ENCODE measurements around the gene TJAP1. TPM values are rescaled to one million over a fixed set of nuclear protein-coding genes. Genes with fewer than 3 reads are reported as not detected.

The TJAP1 gene
- total and polyA plus RNA-seq, 5 donors from 2014 or later = 5.5 to 36.3 (median 7.3) TPM

DNA sequence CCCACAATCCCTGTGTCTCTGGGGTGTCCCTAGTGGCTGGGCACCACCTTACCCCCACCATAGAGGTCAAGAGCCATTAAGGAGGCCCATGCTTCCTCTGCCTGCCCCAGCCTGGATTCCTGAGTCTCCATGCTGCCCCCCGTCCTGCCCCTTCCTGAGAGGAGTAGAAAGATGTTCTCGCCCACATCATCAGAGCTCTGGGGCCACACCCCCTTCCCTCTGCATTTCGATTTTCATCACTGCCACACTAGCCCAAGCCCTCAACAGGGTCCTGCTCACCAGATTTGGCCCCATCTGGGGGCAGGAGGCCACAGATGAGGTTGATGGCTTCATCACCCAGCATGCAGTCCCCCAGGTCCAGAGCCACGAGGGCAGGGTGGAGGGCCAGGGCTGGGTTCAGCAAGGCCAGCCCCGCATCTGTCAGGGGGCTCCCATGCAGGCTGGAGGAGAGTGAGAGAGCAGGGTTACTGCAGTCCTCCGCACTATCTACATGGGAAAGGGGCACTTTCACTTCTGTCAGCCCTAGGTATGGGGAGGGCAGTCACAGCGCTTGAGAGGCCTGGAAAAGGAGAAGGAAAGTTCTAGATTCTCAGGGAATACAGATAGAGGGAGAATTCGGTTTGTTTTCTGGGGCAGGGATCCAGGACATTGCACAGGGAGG, 31.2 kb downstream of the TJAP1 start:
- H3K4me1 Mint-ChIP-seq = peaks cover 5 to 36% (median 13%) of the 10 kb centered on the region in 4 donors
- peaks cover 20% of the 10 kb centered on the region for H3K27me3 Mint-ChIP-seq
- no peaks in the 10 kb centered on the region for H3K9me3 Mint-ChIP-seq
- H3K27ac Mint-ChIP-seq = peak overlapping the region in 1 of 3 donors; percentile 83
- DNase-seq (no peak), ATAC-seq (ENCODE audit: low read depth in 2 of 2) (no peak)
- Histone ChIP-seq H3K36me3 (ENCODE audit: control insufficient read depth, insufficient read depth, low read length) (peaks cover 39% of the 10 kb centered on the region), H3K27ac (ENCODE audit: insufficient read depth, low read length, poor library complexity, severe bottlenecking) (no peak overlapping the region), H3K27me3 (ENCODE audit: control insufficient read depth, insufficient read depth, low read length) (no peaks in the 10 kb centered on the region), H3K4me3 (ENCODE audit: low read depth, low read length) (no peak overlapping the region), H3K4me1 (ENCODE audit: control insufficient read depth, insufficient read depth, low read length, poor library complexity, severe bottlenecking) (peaks cover 23% of the 10 kb centered on the region), H3K9me3 (ENCODE audit: control insufficient read depth in 2 of 2, low read length in 2 of 2) (no peaks in the 10 kb centered on the region)
- peak overlapping the region; percentile 80 to 97 (median 83) for H3K4me3 Mint-ChIP-seq
- H3K36me3 Mint-ChIP-seq = peaks cover 24% of the 10 kb centered on the region

DNA sequence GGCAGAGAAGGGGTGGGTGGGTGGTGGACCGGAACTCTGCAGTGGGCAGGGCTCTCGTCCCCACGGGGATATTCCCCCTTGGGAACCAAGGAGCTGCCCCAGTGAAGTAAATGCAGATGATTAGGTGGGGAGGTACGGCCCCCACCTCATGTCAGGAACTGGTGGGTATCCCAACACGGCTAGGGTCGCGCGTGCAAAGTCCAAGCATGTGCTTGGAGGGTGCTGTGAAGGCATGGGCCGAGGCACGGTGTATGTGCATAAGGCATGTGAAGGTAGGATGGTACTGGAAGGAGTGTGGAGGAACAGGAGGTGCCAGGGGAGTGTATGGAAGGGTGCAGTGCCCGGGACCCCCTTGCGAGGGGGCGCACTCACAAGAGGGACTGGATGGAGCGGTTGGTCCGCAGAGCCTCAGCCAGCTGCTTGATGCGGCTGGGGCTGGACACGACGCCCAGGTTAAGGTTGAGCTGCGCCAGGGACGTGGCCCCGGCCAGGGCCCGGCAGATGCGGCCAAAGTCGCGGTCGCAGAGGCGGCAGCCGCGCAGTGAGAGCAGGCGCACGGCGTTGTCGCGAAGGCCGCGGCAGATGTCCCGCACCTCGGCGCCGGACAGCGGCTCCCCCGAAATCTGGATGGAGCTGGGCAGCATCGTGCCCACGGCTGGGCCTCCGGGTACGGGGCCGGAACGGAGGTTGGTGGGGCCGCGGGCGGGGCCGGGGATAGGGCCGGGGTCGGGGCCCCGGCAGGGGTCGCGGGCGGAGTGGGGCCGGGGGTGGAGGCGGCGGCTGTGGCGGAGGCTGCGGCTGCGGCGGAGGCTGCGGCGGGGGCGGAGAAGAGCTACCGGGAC, 32.0 kb downstream of the TJAP1 start:
- Mint-ChIP-seq H3K4me1 (peaks cover 5 to 38% (median 16%) of the 10 kb centered on the region in 4 donors), H3K4me3 (peak overlapping the region; percentile 83 to 97 (median 92)), H3K9me3 (no peaks in the 10 kb centered on the region), H3K27me3 (peaks cover 20% of the 10 kb centered on the region), H3K36me3 (peaks cover 23% of the 10 kb centered on the region), H3K27ac (peak overlapping the region in 2 of 3 donors; percentile 81 to 83)
- no peaks in the 10 kb centered on the region for H3K9me3 ChIP-seq (ENCODE audit: control insufficient read depth in 2 of 2, low read length in 2 of 2)
- ATAC-seq (ENCODE audit: low read depth in 2 of 2) = no peak
- peaks cover 40% of the 10 kb centered on the region for H3K36me3 ChIP-seq (ENCODE audit: control insufficient read depth, insufficient read depth, low read length)
- H3K27ac ChIP-seq (ENCODE audit: insufficient read depth, low read length, poor library complexity, severe bottlenecking) = no peak overlapping the region
- DNase-seq = no peak
- H3K4me1 ChIP-seq (ENCODE audit: control insufficient read depth, insufficient read depth, low read length, poor library complexity, severe bottlenecking) = peaks cover 26% of the 10 kb centered on the region
- no peak overlapping the region for H3K4me3 ChIP-seq (ENCODE audit: low read depth, low read length)
- no peaks in the 10 kb centered on the region for H3K27me3 ChIP-seq (ENCODE audit: control insufficient read depth, insufficient read depth, low read length)

DNA sequence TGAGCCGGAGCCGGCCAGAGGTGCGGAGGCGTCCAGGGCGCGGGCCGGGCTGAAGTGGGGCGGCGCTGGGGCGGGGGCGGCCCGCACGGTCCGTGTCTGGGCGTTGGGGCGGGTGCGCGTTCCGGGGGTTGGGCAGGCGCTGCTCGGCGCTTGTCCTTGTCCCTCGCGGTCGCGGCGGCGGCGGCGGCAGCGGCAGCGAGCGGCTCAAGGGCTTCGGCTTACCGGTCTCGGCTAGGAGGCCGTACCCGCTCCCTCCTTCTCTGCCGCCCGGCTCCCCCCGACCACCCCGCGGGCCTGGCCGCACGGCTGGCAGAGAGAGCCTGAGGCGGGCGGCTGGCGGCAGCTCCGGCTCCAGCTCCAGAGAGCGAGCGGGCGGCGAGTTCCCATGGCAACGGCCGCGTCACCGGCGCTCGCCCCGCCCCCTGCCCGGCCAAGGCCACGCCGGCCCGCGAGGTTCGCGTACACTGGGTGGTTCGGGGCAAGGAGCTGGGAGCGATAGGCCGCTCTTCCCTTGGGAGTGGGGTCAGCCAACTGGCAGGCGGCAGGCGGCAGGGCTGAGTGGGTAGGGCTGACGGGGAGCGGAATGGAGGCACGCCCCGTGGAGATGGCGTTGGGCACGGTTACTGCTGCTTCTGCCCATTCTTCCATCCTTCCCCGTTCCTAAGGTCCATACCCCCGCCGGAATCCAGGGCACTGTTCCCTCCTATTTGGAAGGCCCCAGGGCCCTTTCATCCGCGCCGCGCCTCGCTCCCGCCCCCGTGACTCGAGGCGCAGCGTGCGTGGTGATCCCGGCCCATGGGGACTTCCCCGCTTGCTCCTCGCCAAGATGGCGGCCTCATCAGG, 32.8 kb downstream of the TJAP1 start, which contains the start of gene LRRC73:
TSS of gene LRRC73 (minus strand) at position 363 of the 843 bp plus-strand sequence. CDS start 561 bp downstream, outside the sequence.
- Mint-ChIP-seq H3K9me3 (no peaks in the 10 kb centered on the region), H3K27ac (peak within 1 kb of the TSS in 2 of 3 donors; percentile 81 to 83), H3K4me3 (peak within 1 kb of the TSS; percentile 83 to 97 (median 92)), H3K36me3 (peaks cover 31% of the 10 kb centered on the region), H3K27me3 (peaks cover 20% of the 10 kb centered on the region), H3K4me1 (peaks cover 5 to 38% (median 21%) of the 10 kb centered on the region in 4 donors)
- no peaks in the 10 kb centered on the region for H3K27me3 ChIP-seq (ENCODE audit: control insufficient read depth, insufficient read depth, low read length)
- peaks cover 37% of the 10 kb centered on the region for H3K36me3 ChIP-seq (ENCODE audit: control insufficient read depth, insufficient read depth, low read length)
- DNase-seq (peak; percentile 70 to 78 (median 75)), ATAC-seq (ENCODE audit: low read depth in 2 of 2) (peak; percentile 67 to 69)
- H3K4me1 ChIP-seq (ENCODE audit: control insufficient read depth, insufficient read depth, low read length, poor library complexity, severe bottlenecking) = peaks cover 35% of the 10 kb centered on the region
- H3K4me3 ChIP-seq (ENCODE audit: low read depth, low read length) = no peak within 1 kb of the TSS
- no peaks in the 10 kb centered on the region for H3K9me3 ChIP-seq (ENCODE audit: control insufficient read depth in 2 of 2, low read length in 2 of 2)
- H3K27ac ChIP-seq (ENCODE audit: insufficient read depth, low read length, poor library complexity, severe bottlenecking) = peak within 1 kb of the TSS; percentile 23

DNA sequence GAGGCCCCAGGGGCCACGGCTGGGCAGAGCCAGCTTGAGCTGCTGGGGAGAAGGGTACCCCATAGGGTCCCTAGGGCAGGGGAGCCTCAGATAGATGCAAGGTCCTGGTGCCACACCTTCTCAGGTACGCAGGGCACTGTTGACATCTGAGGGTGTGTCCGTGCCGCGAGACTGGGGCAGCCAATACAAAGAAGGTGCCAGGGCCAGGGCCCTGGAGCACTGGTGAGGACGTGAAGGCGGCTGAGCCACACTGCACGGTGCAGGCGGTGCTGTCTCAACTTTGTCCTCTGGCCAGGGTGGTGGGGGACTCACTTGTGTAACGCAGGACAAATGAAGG, 33.4 kb downstream of the TJAP1 start:
- no peak overlapping the region for H3K27ac ChIP-seq (ENCODE audit: insufficient read depth, low read length, poor library complexity, severe bottlenecking)
- H3K9me3 Mint-ChIP-seq = no peaks in the 10 kb centered on the region
- DNase-seq (no peak), ATAC-seq (ENCODE audit: low read depth in 2 of 2) (no peak)
- H3K4me3 ChIP-seq (ENCODE audit: low read depth, low read length) = no peak overlapping the region
- peaks cover 5 to 38% (median 24%) of the 10 kb centered on the region in 4 donors for H3K4me1 Mint-ChIP-seq
- H3K9me3 ChIP-seq (ENCODE audit: control insufficient read depth in 2 of 2, low read length in 2 of 2) = no peaks in the 10 kb centered on the region
- H3K27ac Mint-ChIP-seq = no peak overlapping the region
- no peaks in the 10 kb centered on the region for H3K27me3 ChIP-seq (ENCODE audit: control insufficient read depth, insufficient read depth, low read length)
- peaks cover 20% of the 10 kb centered on the region for H3K27me3 Mint-ChIP-seq
- peaks cover 40% of the 10 kb centered on the region for H3K4me1 ChIP-seq (ENCODE audit: control insufficient read depth, insufficient read depth, low read length, poor library complexity, severe bottlenecking)
- peak overlapping the region; percentile 45 to 89 (median 76) for H3K4me3 Mint-ChIP-seq
- peaks cover 34% of the 10 kb centered on the region for H3K36me3 Mint-ChIP-seq
- H3K36me3 ChIP-seq (ENCODE audit: control insufficient read depth, insufficient read depth, low read length) = peaks cover 39% of the 10 kb centered on the region

DNA sequence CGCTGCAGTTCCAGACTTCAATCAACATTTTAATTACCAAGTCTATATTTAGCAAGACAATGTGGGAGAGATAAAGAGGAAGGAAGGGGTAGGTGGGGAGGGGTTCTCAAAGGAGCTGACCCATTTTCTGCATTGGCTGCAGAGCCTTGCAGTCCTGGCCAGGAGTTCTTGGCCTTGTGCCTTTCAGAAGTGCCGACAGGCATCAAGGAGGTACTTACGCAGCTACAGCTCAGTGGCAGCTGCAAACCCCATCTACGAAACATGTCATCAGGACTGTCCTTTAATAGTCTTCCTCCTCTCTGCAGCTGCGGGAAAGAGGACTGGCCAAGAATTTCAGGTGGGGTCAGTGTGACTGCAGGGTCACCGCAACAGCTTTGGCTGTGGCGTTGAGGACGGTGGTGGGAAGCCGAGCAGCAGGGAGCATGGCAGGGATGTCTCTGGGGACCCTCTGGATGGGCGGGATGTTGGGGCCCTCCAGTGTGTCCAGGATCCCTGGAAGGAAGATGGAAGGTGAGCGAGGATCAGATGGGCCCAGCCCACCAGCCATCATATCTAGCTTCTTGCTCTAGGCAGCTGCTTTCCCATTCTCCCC, 34.5 kb downstream of the TJAP1 start:
- no peaks in the 10 kb centered on the region for H3K27me3 ChIP-seq (ENCODE audit: control insufficient read depth, insufficient read depth, low read length)
- no peak overlapping the region for H3K27ac ChIP-seq (ENCODE audit: insufficient read depth, low read length, poor library complexity, severe bottlenecking)
- peaks cover 34% of the 10 kb centered on the region for H3K36me3 Mint-ChIP-seq
- H3K9me3 Mint-ChIP-seq = no peaks in the 10 kb centered on the region
- H3K27ac Mint-ChIP-seq = peak overlapping the region in 1 of 3 donors; percentile 55
- peaks cover 20% of the 10 kb centered on the region for H3K27me3 Mint-ChIP-seq
- peaks cover 49% of the 10 kb centered on the region for H3K4me1 ChIP-seq (ENCODE audit: control insufficient read depth, insufficient read depth, low read length, poor library complexity, severe bottlenecking)
- H3K4me3 ChIP-seq (ENCODE audit: low read depth, low read length) = no peak overlapping the region
- H3K4me1 Mint-ChIP-seq = peaks cover 9 to 34% (median 24%) of the 10 kb centered on the region in 4 donors
- peaks cover 39% of the 10 kb centered on the region for H3K36me3 ChIP-seq (ENCODE audit: control insufficient read depth, insufficient read depth, low read length)
- H3K9me3 ChIP-seq (ENCODE audit: control insufficient read depth in 2 of 2, low read length in 2 of 2) = no peaks in the 10 kb centered on the region
- ATAC-seq (ENCODE audit: low read depth in 2 of 2) (no peak), DNase-seq (no peak)
- peak overlapping the region; percentile 55 to 89 (median 64) for H3K4me3 Mint-ChIP-seq

DNA sequence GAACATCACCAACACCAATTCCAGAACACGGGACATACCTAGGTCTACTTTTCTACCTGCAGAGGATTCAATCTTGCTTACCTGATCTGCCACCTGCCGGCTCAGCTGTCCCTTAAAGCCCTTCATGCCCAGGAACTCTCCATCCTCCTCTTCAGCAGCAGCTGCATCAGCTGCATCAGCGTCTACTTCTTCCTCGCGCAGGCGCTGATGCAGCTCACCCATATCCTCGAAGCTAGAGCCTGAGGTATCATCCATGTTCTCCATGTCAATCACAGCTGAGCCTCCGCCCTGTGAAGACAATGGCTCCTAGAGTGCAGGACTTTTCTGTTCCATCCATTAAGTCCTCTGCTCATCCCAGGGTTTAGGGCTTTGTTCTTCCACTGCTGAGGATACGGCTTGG, 38.4 kb downstream of the TJAP1 start:
- Mint-ChIP-seq H3K4me3 (no peak overlapping the region), H3K9me3 (no peaks in the 10 kb centered on the region), H3K36me3 (peaks cover 39% of the 10 kb centered on the region), H3K27ac (no peak overlapping the region), H3K27me3 (no peaks in the 10 kb centered on the region), H3K4me1 (peaks cover 6 to 28% (median 14%) of the 10 kb centered on the region in 4 donors)
- peak overlapping the region; percentile 91 for H3K27ac ChIP-seq (ENCODE audit: insufficient read depth, low read length, poor library complexity, severe bottlenecking)
- peak overlapping the region; percentile 99 for H3K4me3 ChIP-seq (ENCODE audit: low read depth, low read length)
- ATAC-seq (ENCODE audit: low read depth in 2 of 2) (no peak), DNase-seq (no peak)
- no peaks in the 10 kb centered on the region for H3K9me3 ChIP-seq (ENCODE audit: control insufficient read depth in 2 of 2, low read length in 2 of 2)
- peaks cover 56% of the 10 kb centered on the region for H3K36me3 ChIP-seq (ENCODE audit: control insufficient read depth, insufficient read depth, low read length)
- H3K27me3 ChIP-seq (ENCODE audit: control insufficient read depth, insufficient read depth, low read length) = no peaks in the 10 kb centered on the region
- H3K4me1 ChIP-seq (ENCODE audit: control insufficient read depth, insufficient read depth, low read length, poor library complexity, severe bottlenecking) = peaks cover 50% of the 10 kb centered on the region

DNA sequence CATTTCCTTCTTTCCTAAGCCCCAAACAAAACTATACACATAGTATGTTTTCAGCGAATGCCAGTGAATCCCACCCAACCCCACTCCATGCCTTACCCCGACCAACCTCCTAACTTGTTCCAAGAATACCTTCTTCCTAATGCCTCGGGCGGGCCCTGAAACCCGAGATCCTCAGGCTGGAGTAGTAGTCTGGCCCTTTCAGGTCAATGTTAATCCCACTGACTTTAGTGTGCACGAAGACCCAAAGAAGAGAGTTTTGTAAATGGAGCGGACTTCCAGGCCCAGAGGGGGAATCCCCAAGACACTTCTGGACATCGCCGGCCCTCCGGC, 39.0 kb downstream of the TJAP1 start:
- DNase-seq (no peak), ATAC-seq (ENCODE audit: low read depth in 2 of 2) (no peak)
- peak overlapping the region; percentile 91 for H3K27ac ChIP-seq (ENCODE audit: insufficient read depth, low read length, poor library complexity, severe bottlenecking)
- peak overlapping the region; percentile 99 for H3K4me3 ChIP-seq (ENCODE audit: low read depth, low read length)
- H3K36me3 ChIP-seq (ENCODE audit: control insufficient read depth, insufficient read depth, low read length) = peaks cover 59% of the 10 kb centered on the region
- Mint-ChIP-seq H3K9me3 (no peaks in the 10 kb centered on the region), H3K36me3 (peaks cover 36% of the 10 kb centered on the region), H3K27ac (no peak overlapping the region), H3K4me1 (peaks cover 6 to 27% (median 12%) of the 10 kb centered on the region in 4 donors), H3K4me3 (no peak overlapping the region), H3K27me3 (no peaks in the 10 kb centered on the region)
- H3K27me3 ChIP-seq (ENCODE audit: control insufficient read depth, insufficient read depth, low read length) = no peaks in the 10 kb centered on the region
- H3K4me1 ChIP-seq (ENCODE audit: control insufficient read depth, insufficient read depth, low read length, poor library complexity, severe bottlenecking) = peaks cover 48% of the 10 kb centered on the region
- no peaks in the 10 kb centered on the region for H3K9me3 ChIP-seq (ENCODE audit: control insufficient read depth in 2 of 2, low read length in 2 of 2)

Measured in CD4-positive, CD25-positive, alpha-beta regulatory T cell (primary cell).